ENCODE results near the gene PTPRT. TPM values are rescaled to one million over a fixed set of nuclear protein-coding genes. Genes with fewer than 3 reads are reported as not detected.
"Not testable (repeated sequence)": the region's sequence is repeated elsewhere in the genome, so short reads cannot be mapped to it uniquely, and the experiment has no call there.

PTPRT gene
- polyA plus RNA-seq, 4 donors = 0.30 to 1.0 (median 0.68) TPM

DNA sequence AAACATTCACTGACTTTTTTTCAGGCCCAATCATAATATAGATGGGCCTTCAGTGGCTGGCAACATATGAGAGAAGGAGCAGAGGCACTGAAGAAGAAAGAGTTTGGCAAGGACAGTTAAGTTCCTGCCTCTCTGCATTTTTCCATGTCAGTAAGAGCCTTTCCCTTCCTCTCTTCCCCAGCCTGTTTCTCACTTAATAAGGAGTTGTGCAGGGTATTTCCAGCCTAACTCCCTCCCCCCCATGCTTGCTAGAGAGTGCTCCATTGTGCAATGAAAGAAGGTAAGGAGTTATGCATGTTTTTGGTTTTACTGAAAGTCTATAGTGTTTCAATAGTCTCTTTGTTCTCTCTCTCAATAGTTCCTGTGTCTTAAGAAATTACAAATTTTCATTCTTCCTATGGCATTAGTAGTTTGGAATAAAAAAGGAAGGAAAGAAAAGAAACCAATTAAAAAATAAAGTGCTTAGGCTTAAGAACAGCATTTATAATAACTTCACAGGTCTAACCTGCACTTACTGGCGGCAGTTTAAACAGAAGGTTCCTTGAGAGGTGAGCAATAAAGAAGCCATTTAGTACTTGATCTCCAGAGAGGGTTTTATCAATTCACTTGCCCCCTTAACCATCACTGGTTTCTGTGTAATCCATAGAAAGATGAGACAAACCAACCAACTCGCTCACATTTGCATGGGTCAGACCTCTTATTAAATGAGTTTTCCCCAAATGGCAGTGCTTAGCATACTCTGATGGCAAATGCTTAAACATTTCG is 251.1 kb downstream of the PTPRT start:
- no peak for DNase-seq (ENCODE audit: low read depth in 4 of 4, low spot score in 3 of 4)

- no peak for DNase-seq (ENCODE audit: low read depth in 4 of 4, low spot score in 3 of 4)
These were observed 253.2 kb downstream of the PTPRT start for GRCh38 chr20:42936482-42936881.

DNA sequence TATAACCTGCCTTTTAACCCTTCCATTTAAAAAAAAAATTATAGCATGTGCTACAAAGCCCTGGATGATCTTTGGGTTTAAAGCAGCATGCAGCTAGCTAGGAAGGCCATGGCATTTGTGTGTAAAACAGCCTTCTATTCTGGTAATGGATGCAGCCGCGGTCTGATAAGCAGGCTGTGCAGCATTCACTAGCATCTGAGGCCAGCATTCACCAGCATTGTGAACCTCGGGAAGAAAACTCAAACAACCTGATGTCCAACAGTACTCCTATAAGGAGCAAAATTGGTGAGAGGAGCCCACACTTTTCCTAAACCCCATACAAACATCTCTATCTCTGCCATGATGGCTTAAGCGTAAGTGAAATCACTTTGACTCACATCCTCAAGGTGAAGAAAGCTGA is 265.5 kb downstream of the PTPRT start:
- no peak for DNase-seq (ENCODE audit: low read depth in 4 of 4, low spot score in 3 of 4)

DNA sequence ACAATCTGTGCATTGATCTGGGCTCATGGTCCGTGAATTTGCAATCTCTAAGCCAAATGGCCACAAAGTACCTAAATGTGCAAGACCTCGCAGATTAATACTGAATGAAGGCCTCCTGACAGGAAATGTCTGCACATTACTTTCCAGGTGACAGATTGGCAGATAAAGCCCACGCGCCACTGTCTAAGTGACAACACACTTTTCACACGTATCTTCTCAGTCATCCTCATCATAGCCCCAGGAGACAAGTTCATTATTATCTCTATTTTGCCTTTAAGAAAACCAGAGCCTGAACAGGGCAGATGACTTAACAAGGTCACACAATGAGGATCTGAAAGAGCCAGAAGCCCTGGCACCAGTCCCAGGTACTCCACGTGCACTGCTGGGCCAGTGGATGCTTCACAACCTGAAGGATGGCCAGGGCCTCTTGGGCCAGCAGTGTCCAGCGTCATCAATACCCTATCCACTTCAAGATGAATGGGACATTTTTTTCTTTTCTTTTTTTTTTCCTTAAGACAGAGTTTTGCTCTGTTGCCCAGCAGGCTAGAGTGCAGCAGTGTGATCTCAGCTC is 266.3 kb downstream of the PTPRT start:
- DNase-seq (ENCODE audit: low read depth in 4 of 4, low spot score in 3 of 4) = no peak

DNA sequence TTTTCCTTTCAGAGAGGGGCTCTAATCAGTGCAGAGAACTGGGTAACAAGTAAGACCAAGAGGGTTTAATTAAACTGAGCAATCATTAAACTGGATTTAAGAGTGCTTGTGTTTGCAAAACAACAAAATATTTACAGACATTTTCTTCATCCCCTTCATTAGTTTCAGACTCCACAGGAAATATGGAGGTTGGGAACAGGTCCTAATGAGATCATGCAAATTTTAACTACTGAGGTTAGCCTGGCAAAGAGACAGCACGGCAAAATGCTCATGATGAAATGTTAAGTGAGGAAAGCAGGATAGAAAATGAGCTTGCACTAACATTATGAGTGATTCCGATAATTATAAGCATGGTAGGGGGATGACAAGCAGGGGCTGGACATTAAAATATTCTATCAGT is 268.9 kb downstream of the PTPRT start:
- DNase-seq (ENCODE audit: low read depth in 4 of 4, low spot score in 3 of 4) = no peak

DNA sequence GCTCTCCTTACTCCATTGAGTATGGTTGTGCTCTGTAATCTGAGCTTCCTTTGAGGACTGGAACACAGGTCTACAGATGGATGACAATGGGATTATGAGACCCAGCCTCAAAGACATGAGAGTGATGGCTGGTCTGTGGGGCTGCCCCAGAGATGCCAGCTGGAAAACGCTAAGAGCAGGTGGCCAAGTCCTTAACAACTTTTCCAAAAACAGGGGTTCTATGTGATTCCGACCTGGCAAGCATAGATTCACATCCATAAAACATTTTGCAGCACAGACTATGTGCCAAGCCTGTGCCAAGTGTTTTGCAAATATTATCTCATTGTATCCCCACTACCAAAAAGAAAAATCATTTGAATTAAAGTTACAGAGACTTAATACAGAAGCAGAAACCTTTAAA is 270.4 kb downstream of the PTPRT start:
- no peak for DNase-seq (ENCODE audit: low read depth in 4 of 4, low spot score in 3 of 4)

DNA sequence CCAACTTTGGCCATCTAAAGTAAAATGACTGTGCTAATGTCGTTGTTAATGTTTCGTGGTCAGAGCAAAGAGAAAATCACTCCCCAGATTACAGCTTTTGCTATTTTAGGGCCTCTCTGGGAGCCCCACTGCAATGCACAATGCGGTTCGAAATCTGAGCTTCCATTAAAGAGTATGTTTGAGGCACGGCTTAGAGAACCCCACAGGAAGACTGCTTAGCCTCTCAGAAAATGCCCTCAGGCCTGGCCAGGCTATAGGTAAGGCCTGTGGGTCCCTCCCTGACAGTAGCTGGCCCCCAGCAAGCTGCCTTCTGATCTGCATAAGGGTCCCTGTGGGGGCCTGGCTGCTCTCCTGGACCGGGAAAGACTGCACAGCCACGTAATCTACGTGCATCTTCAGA is 274.6 kb downstream of the PTPRT start:
- DNase-seq (ENCODE audit: low read depth in 4 of 4, low spot score in 3 of 4) = no peak

GRCh38 chr20:42914302-42914701 is 275.4 kb downstream of the PTPRT start:
- no peak for DNase-seq (ENCODE audit: low read depth in 4 of 4, low spot score in 3 of 4)

- DNase-seq (ENCODE audit: low read depth in 4 of 4, low spot score in 3 of 4) = not testable (repeated sequence)
These were observed 278.9 kb downstream of the PTPRT start for GRCh38 chr20:42910808-42911207.

GRCh38 chr20:42907730-42908129 is 282.0 kb downstream of the PTPRT start:
- DNase-seq (ENCODE audit: low read depth in 4 of 4, low spot score in 3 of 4) = no peak

DNA sequence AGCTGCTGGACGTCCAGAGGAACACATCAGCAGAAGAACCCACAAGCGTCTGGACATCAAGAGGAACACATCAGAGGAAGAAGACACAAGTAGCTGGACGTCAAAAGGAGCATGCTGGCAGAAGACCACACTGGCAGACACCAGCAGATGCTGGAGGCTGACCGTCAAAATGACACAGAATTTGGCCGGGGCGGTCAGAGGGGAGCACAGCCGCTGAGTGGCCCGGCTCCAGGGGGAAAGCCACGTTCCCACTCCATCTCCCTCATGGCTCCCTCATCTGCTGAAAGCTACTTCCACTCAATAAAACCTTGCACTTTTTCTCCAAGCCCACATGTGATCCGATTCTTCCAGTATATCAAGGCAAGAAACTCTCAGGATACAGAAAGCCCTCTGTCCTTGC is 283.6 kb downstream of the PTPRT start:
- no peak for DNase-seq (ENCODE audit: low read depth in 4 of 4, low spot score in 3 of 4)

- no peak for DNase-seq (ENCODE audit: low read depth in 4 of 4, low spot score in 3 of 4)
These were observed 287.2 kb downstream of the PTPRT start for GRCh38 chr20:42902509-42902908.

DNA sequence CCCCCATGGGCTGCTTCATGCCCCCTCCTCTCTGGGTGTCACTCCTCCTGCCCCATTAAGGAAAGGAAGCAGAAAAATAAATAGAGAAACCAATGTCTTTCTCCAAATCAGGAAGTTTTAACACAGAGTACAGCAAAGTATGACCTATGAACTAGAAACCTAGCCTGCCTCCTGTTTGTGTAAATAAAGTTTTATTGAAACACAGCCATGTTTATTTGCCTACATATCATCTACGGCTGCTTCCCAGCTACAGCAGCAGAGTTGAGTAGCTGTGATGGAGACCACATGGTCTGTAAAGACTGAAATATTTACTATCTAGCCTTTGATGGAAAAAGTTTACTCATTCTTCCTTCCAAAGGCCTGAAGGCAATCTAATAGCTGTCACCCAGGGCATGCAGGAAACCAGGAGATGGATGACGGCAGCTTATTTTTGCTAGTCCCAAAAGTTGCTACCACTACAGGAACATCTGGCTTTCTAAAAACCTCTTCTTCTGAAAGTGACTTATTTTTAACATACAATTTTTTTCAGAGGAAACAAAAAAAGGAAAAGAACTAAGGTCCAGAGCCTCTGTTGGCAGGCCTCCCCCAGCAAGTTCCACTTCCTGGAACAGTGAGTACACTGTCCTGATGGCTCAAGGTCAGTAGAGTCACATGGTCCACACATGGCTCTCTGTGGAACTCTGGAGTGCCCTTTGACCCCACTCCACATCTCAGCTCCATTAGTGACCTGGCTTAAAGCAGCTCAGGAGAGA is 287.8 kb downstream of the PTPRT start:
- no peak for DNase-seq (ENCODE audit: low read depth in 4 of 4, low spot score in 3 of 4)

GRCh38 chr20:42900764-42901163 is 288.9 kb downstream of the PTPRT start:
- DNase-seq (ENCODE audit: low read depth in 4 of 4, low spot score in 3 of 4) = not testable (repeated sequence)

DNA sequence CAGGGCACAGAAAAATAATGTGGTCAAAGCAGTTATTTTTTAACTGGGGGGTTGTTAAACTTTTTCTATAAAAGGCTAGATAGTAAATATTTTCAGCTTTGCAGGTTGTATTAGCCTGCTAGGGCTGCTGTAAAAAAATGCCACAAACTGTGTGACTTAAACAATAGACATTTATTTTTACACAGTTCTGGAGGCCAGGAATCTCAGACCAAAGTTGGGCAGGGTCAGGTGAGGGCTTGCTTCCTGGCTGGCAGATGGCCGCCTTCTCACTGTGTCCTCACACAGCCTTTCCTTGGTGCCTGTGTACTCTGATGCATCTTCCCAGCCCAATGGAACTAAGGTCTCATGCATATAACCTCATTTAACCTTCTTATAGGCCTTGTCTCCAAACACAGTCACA is 294.7 kb downstream of the PTPRT start:
- DNase-seq (ENCODE audit: low read depth in 4 of 4, low spot score in 3 of 4) = no peak

DNA sequence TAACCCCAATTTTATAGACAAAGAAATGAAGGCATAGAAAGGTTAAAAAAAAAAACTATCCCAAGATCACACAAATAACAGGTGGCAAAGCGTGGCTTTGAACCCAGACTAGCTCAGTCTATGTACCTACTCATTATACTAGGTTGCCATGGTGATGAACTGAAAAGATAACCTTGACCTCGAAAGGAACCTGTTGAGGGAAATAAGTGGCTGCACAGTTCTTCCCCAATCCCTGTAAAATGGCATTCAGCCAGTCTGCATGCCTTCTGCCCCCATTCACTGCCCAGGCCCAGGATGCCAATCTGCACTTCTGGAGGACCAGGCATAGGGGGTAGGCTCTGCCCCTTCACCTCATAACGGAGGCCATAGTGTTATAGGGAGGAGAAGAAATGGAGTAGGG is 295.2 kb downstream of the PTPRT start:
- no peak for DNase-seq (ENCODE audit: low read depth in 4 of 4, low spot score in 3 of 4)

GRCh38 chr20:42889517-42889916 is 300.2 kb downstream of the PTPRT start:
- no peak for DNase-seq (ENCODE audit: low read depth in 4 of 4, low spot score in 3 of 4)

GRCh38 chr20:42887281-42887680 is 302.4 kb downstream of the PTPRT start:
- DNase-seq (ENCODE audit: low read depth in 4 of 4, low spot score in 3 of 4) = no peak

DNA sequence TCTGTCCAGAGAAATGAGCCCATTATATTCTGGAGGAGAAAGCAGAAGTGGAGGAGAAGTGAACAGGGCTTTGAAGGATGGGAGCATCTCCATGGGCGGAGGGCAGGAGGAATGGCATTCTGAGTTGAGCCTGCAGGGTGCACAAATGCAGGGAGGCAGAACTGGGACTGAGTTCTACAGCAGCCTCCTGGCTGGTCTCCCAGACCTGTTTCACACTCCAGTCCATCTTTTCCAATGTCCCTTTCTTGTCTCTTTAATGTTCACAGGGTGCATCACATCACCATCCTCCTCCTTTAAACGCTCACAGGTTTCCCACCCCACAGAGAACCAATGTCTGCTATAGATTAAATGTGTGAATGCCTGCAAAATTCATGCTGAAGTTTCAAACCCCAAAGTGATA is 302.9 kb downstream of the PTPRT start:
- no peak for DNase-seq (ENCODE audit: low read depth in 4 of 4, low spot score in 3 of 4)

- peak in 1 of 4 donors; percentile 5 for DNase-seq (ENCODE audit: low read depth in 4 of 4, low spot score in 3 of 4)
These were observed 303.7 kb downstream of the PTPRT start for GRCh38 chr20:42886046-42886445.

- no peak for DNase-seq (ENCODE audit: low read depth in 4 of 4, low spot score in 3 of 4)
These were observed 314.1 kb downstream of the PTPRT start for GRCh38 chr20:42875581-42875980.

DNA sequence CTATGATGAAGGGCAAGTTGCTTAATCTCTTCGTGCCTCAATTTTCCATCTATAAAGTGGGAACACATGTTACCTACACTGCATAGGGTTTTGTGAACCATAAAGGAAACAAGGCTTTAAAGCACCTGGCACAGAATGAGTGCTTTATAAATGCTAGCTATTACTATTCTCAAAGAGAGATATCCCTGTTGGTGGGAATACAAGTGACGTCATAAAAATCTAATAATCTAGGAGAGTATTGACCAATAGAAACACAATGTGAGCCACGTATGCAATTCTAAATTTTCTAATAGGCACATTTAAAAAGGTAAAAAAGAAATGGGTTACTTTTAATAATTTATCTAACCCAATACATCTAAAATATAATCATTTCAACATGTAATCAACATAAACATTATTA is 316.4 kb downstream of the PTPRT start:
- DNase-seq (ENCODE audit: low read depth in 4 of 4, low spot score in 3 of 4) = no peak

Data from right renal pelvis (tissue), 4 donors.